HepG2 (cell line): Measurements from ENCODE around the gene NEK8.

Source experiments
- SNAPC4 ChIP-seq: sonication (generic); formaldehyde crosslinking; IDR thresholded peaks from 2 replicates; pipeline ENCODE4 v1.4.0; 2020; ENCODE audit warnings: mild to moderate bottlenecking, missing genetic modification reagents
- ZNF280B ChIP-seq: sonication (generic); formaldehyde crosslinking; IDR thresholded peaks from 2 replicates; pipeline ENCODE4 v1.5.0; 2020; ENCODE audit warnings: missing genetic modification reagents, mild to moderate bottlenecking, borderline replicate concordance
- ZNF792 ChIP-seq: IDR thresholded peaks from 2 replicates; pipeline ENCODE4 v1.6.1; 2016
- TF ChIP-seq, protein P1 (sequence below), 2 experiments: sonication (generic) in 1 of 2; formaldehyde crosslinking in 1 of 2; IDR thresholded peaks; 2 replicates each; pipeline versions ENCODE4 v1.5.1 to v1.6.1; 2011 to 2020; ENCODE audit warnings: borderline replicate concordance in 1 of 2, low read depth in 1 of 2, low read length in 1 of 2, mild to moderate bottlenecking in 1 of 2, missing genetic modification reagents in 1 of 2, moderate library complexity in 1 of 2
- TF ChIP-seq, protein P2 (sequence below): sonication (generic); formaldehyde crosslinking; IDR thresholded peaks from 2 replicates; pipeline ENCODE4 v1.5.0; 2020; ENCODE audit warnings: mild to moderate bottlenecking, missing genetic modification reagents, moderate library complexity

DNA sequence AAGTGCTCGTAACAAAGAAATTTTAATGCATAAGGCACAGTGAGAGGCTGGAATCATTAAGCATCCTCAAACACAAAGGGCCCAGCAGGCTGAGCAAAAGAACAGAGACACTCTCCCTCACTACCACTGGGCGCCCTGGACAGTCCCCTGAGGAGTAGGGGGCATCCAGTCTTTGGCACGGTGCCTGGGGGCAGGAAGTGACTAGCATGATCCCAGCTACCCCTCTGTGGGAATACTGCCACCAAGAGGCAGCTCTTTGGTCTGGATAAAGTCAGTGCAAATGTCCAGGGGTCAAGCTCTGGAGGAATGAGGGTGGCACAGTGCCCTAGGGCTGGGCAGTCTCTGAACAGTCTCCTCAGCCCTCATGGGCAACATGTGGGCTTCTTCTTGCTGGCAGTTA, 14.3 kb upstream of the NEK8 start:
- no peak for TF ChIP-seq SNAPC4 (CRISPR knock-in tag)
- no peak for TF ChIP-seq ZNF280B (CRISPR knock-in tag)
- no peak for TF ChIP-seq ZNF792 (CRISPR knock-in tag)
- TF ChIP-seq, protein P1, sequence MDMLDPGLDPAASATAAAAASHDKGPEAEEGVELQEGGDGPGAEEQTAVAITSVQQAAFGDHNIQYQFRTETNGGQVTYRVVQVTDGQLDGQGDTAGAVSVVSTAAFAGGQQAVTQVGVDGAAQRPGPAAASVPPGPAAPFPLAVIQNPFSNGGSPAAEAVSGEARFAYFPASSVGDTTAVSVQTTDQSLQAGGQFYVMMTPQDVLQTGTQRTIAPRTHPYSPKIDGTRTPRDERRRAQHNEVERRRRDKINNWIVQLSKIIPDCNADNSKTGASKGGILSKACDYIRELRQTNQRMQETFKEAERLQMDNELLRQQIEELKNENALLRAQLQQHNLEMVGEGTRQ (IDR thresholded peaks at IDR 0.05; ENCODE audit: low read depth, low read length), result no peak
- TF ChIP-seq, protein P1 (CRISPR knock-in tag; IDR thresholded peaks at IDR 0.05; ENCODE audit: borderline replicate concordance), result no peak
- TF ChIP-seq, protein P2, sequence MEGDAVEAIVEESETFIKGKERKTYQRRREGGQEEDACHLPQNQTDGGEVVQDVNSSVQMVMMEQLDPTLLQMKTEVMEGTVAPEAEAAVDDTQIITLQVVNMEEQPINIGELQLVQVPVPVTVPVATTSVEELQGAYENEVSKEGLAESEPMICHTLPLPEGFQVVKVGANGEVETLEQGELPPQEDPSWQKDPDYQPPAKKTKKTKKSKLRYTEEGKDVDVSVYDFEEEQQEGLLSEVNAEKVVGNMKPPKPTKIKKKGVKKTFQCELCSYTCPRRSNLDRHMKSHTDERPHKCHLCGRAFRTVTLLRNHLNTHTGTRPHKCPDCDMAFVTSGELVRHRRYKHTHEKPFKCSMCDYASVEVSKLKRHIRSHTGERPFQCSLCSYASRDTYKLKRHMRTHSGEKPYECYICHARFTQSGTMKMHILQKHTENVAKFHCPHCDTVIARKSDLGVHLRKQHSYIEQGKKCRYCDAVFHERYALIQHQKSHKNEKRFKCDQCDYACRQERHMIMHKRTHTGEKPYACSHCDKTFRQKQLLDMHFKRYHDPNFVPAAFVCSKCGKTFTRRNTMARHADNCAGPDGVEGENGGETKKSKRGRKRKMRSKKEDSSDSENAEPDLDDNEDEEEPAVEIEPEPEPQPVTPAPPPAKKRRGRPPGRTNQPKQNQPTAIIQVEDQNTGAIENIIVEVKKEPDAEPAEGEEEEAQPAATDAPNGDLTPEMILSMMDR, result peak; percentile 62
